Measurements from ENCODE around the gene ENKD1. TPM values are rescaled to one million over a fixed set of nuclear protein-coding genes. Genes with fewer than 3 reads are reported as not detected.

ENKD1 gene
- total RNA-seq, 5 donors from 2014 or later (not counting 1 experiment from before 2014, with no cell fraction given): 4.2 to 12.1 (median 10.1) TPM

DNA sequence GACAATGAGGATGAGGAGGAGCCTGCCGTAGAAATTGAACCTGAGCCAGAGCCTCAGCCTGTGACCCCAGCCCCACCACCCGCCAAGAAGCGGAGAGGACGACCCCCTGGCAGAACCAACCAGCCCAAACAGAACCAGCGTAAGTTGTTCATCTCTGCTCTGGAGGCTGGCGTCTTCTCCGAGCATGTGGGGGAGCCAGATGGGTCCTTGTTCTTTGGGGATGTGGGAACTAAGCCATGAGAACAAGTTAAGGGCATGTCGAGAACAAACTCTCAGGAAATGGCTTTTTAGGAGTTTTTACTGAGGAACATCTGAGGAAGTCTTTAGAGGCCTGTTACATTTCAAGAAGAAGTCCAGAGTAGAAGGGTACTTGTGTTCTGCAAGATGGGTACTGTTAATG, 29.8 kb downstream of the ENKD1 start:
- ATAC-seq (replicated peaks in 1 of 4): no peak
- CTCF ChIA-PET: no interaction called here
- no peaks in the 10 kb centered on the region for H3K4me1 Mint-ChIP-seq

DNA sequence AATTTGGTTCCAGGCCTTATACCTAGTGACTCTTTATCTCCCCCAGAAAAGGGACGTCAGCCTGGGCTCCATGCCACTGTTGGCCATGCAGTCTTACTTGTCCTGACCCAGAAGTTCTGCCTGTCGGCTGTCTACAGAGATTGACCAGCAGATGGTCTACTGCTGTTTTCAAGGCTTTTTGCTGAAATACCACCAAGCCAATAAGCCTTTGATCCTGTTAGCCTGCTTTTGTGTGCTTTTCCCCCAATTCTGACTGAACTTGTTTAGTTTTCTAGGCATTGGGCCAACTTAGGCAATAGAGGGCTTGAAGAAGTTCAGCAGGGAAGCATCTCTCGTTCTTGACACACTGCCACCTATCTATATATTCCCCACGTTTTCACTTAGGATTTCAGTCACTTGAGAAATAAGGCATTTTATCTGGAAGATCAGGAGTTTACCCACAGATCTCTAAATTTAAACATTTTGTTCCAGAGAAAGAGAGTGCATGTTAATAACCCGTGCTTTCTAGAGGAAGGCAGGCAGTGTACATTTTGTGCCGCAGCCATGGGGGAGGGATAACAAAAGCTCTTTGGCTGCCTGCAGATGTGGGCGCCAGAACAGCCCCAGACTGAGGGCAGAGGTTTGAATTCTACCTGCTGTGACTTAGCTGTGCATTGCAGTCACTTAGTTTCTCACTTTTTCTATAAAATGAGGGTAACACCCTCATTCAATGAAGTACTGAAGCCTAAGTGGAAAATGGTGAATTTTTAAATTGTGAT, 34.0 kb downstream of the ENKD1 start:
- H3K36me3 Mint-ChIP-seq: peaks cover 38% of the 10 kb centered on the region
- H3K4me3 ChIP-seq (ENCODE audit: control insufficient read depth in 1 of 2, extremely low read depth in 1 of 2, low read length in 1 of 2): no peak overlapping the region
- H3K36me3 ChIP-seq (ENCODE audit: control insufficient read depth in 2 of 2, extremely low read depth in 1 of 2, insufficient read depth in 1 of 2, low read length in 1 of 2): peaks cover 16 to 85% of the 10 kb centered on the region in 2 donors
- no peaks in the 10 kb centered on the region for H3K27me3 Mint-ChIP-seq
- ChIA-PET CTCF (no interaction called here), POLR2A (no interaction called here)
- H3K4me3 Mint-ChIP-seq: no peak overlapping the region
- H3K27ac ChIP-seq (ENCODE audit: low read length): no peak overlapping the region
- no peaks in the 10 kb centered on the region for H3K9me3 Mint-ChIP-seq
- no peaks in the 10 kb centered on the region for H3K4me1 ChIP-seq (ENCODE audit: control insufficient read depth in 1 of 2, extremely low read depth in 1 of 2, insufficient read depth in 2 of 2, low read length in 2 of 2)
- DNase-seq (no peak), ATAC-seq (replicated peaks in 1 of 4) (no peak)
- no peaks in the 10 kb centered on the region for H3K27me3 ChIP-seq (replicated peaks in 1 of 2; ENCODE audit: control insufficient read depth in 2 of 2, extremely low read depth in 1 of 2, insufficient read depth in 2 of 2, low read length in 1 of 2)
- 100% methylated on average over 4 of the region's 7 CpGs for WGBS (ENCODE audit: insufficient coverage)
- H3K27ac Mint-ChIP-seq: peak overlapping the region in 1 of 2 donors; percentile 49
- H3K9me3 ChIP-seq: no peaks in the 10 kb centered on the region
- no peaks in the 10 kb centered on the region for H3K4me1 Mint-ChIP-seq

More for the DNA sequence above, 29.8 kb downstream of the ENKD1 start:
- 94% methylated on average over 2 of the region's 8 CpGs for WGBS (ENCODE audit: insufficient coverage)
- Histone ChIP-seq H3K4me1 (ENCODE audit: control insufficient read depth in 1 of 2, extremely low read depth in 1 of 2, insufficient read depth in 2 of 2, low read length in 2 of 2) (no peaks in the 10 kb centered on the region), H3K9me3 (no peaks in the 10 kb centered on the region), H3K4me3 (ENCODE audit: control insufficient read depth in 1 of 2, extremely low read depth in 1 of 2, low read length in 1 of 2) (no peak overlapping the region), H3K27ac (ENCODE audit: low read length) (no peak overlapping the region), H3K27me3 (replicated peaks in 1 of 2; ENCODE audit: control insufficient read depth in 2 of 2, extremely low read depth in 1 of 2, insufficient read depth in 2 of 2, low read length in 1 of 2) (no peaks in the 10 kb centered on the region), H3K36me3 (ENCODE audit: control insufficient read depth in 2 of 2, extremely low read depth in 1 of 2, insufficient read depth in 1 of 2, low read length in 1 of 2) (peaks cover 13 to 64% of the 10 kb centered on the region in 2 donors)
- Mint-ChIP-seq H3K4me3 (no peak overlapping the region), H3K27me3 (no peaks in the 10 kb centered on the region), H3K36me3 (peaks cover 35% of the 10 kb centered on the region), H3K9me3 (no peaks in the 10 kb centered on the region), H3K27ac (peak overlapping the region in 1 of 2 donors; percentile 1)
- DNase-seq: no peak
- POLR2A ChIA-PET: no interaction called here

DNA sequence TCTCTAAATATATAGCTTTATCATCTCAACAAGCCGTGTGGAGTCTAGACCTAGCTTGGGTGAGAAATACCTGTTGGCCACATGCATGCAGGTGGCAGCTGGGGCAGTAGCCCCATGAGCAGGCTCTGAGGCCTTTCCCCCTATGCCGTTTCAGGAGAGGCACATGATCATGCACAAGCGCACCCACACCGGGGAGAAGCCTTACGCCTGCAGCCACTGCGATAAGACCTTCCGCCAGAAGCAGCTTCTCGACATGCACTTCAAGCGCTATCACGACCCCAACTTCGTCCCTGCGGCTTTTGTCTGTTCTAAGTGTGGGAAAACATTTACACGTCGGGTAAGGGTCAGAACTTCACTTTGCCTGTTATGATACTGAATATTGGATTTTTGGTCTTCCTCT, 38.3 kb downstream of the ENKD1 start:
- no peak overlapping the region for H3K27ac Mint-ChIP-seq
- CTCF ChIA-PET: interaction anchor here (0.6 to 0.7 kb wide), 3 partner anchors 36 to 350 kb away, joined by 4 to 7 read pairs (median 6); no protein-coding TSS in a partner anchor

DNA sequence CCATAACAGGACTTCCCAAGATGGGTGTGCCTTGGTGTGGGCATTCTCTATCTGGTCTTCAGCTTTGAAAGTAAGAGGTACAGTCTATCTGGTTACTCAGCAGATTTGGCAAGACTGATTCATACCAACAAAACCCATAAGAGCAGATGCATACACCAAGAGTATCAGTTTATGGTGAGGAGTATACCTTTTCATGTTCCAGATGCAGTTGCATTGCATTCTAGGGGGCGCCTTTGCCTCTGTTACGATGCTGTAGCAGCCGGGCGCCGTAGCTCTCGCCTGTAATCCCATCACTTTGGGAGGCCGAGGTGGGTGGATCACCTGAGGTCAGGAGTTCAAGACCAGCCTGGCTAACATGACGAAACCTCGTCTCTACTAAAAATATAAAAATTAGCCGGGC, 52.7 kb downstream of the ENKD1 start:
- WGBS (ENCODE audit: insufficient coverage): 87% methylated on average over 6 of the region's 10 CpGs
- Mint-ChIP-seq H3K4me1 (peaks cover 0 to 3% (median 0%) of the 10 kb centered on the region in 3 donors), H3K9me3 (no peaks in the 10 kb centered on the region), H3K4me3 (no peak overlapping the region), H3K27me3 (no peaks in the 10 kb centered on the region), H3K27ac (no peak overlapping the region), H3K36me3 (peaks cover 33% of the 10 kb centered on the region)
- ChIA-PET CTCF (interaction anchor here in 1 of 2 donors (0.6 to 1.2 kb wide), 2 partner anchors 28 to 67 kb away, joined by 3 read pairs; no protein-coding TSS in a partner anchor), POLR2A (no interaction called here)
- Histone ChIP-seq H3K36me3 (ENCODE audit: control insufficient read depth in 2 of 2, extremely low read depth in 1 of 2, insufficient read depth in 1 of 2, low read length in 1 of 2) (peaks cover 13 to 56% of the 10 kb centered on the region in 2 donors), H3K4me3 (ENCODE audit: control insufficient read depth in 1 of 2, extremely low read depth in 1 of 2, low read length in 1 of 2) (no peak overlapping the region), H3K9me3 (no peaks in the 10 kb centered on the region), H3K27ac (ENCODE audit: low read length) (no peak overlapping the region), H3K27me3 (replicated peaks in 1 of 2; ENCODE audit: control insufficient read depth in 2 of 2, extremely low read depth in 1 of 2, insufficient read depth in 2 of 2, low read length in 1 of 2) (no peaks in the 10 kb centered on the region), H3K4me1 (ENCODE audit: control insufficient read depth in 1 of 2, extremely low read depth in 1 of 2, insufficient read depth in 2 of 2, low read length in 2 of 2) (no peaks in the 10 kb centered on the region)
- peak in 3 of 35 experiments; percentile 2 to 11 (median 3) for DNase-seq
- ATAC-seq (replicated peaks in 1 of 4): no peak

More for the DNA sequence above, 38.3 kb downstream of the ENKD1 start:
- ATAC-seq (replicated peaks in 1 of 4) (no peak), DNase-seq (no peak)
- POLR2A ChIA-PET: no interaction called here
- no peaks in the 10 kb centered on the region for H3K9me3 ChIP-seq
- H3K27ac ChIP-seq (ENCODE audit: low read length): no peak overlapping the region
- no peaks in the 10 kb centered on the region for H3K27me3 ChIP-seq (replicated peaks in 1 of 2; ENCODE audit: control insufficient read depth in 2 of 2, extremely low read depth in 1 of 2, insufficient read depth in 2 of 2, low read length in 1 of 2)
- H3K4me3 ChIP-seq (ENCODE audit: control insufficient read depth in 1 of 2, extremely low read depth in 1 of 2, low read length in 1 of 2): no peak overlapping the region
- no peaks in the 10 kb centered on the region for H3K9me3 Mint-ChIP-seq
- H3K4me1 ChIP-seq (ENCODE audit: control insufficient read depth in 1 of 2, extremely low read depth in 1 of 2, insufficient read depth in 2 of 2, low read length in 2 of 2): no peaks in the 10 kb centered on the region
- no peak overlapping the region for H3K4me3 Mint-ChIP-seq
- WGBS (ENCODE audit: insufficient coverage): 97% methylated on average over 14 of the region's 14 CpGs
- no peaks in the 10 kb centered on the region for H3K4me1 Mint-ChIP-seq
- no peaks in the 10 kb centered on the region for H3K27me3 Mint-ChIP-seq
- peaks cover 50% of the 10 kb centered on the region for H3K36me3 Mint-ChIP-seq
- peaks cover 9 to 86% of the 10 kb centered on the region in 2 donors for H3K36me3 ChIP-seq (ENCODE audit: control insufficient read depth in 2 of 2, extremely low read depth in 1 of 2, insufficient read depth in 1 of 2, low read length in 1 of 2)

Other genes with a start within 250 kb of the ENKD1 start
- gene HSD11B2, start 235.6 kb downstream of the ENKD1 start, total RNA-seq: under 1 TPM in 3 of 5 donors, not detected in 2; 0.20 to 0.32 (median 0.29) TPM
- gene ATP6V0D1, start 185.6 kb downstream of the ENKD1 start, total RNA-seq: 10 to 100 TPM; 41.5 to 49.6 (median 45.8) TPM
- gene AGRP, start 183.2 kb downstream of the ENKD1 start, total RNA-seq: not detected
- 10 to 100 TPM; 33.9 to 60.7 (median 52.4) TPM for gene RIPOR1, start 137.9 kb downstream of the ENKD1 start, total RNA-seq
- 10 to 100 TPM; 55.3 to 69.0 (median 64.0) TPM for gene CTCF, start 104.2 kb downstream of the ENKD1 start, total RNA-seq
- 100 to 1,000 TPM; 150 to 271 (median 243) TPM for gene CARMIL2, start 21.6 kb downstream of the ENKD1 start, total RNA-seq
- gene ACD, start 6.5 kb downstream of the ENKD1 start, total RNA-seq: 10 to 100 TPM; 24.5 to 62.6 (median 53.6) TPM
- 10 to 100 TPM in 1 of 5 donors, 1 to 10 TPM in 4; 2.9 to 10.6 (median 7.6) TPM for gene PARD6A, start 5.8 kb downstream of the ENKD1 start, total RNA-seq
- gene C16orf86, start 64 bp upstream of the ENKD1 start, total RNA-seq: 1 to 10 TPM; 1.9 to 6.7 (median 5.4) TPM
- gene GFOD2, start 52.6 kb upstream of the ENKD1 start, total RNA-seq: 10 to 100 TPM in 4 of 5 donors, 1 to 10 TPM in 1; 8.5 to 23.2 (median 16.7) TPM
- 10 to 100 TPM; 21.9 to 29.3 (median 24.5) TPM for gene RANBP10, start 139.8 kb upstream of the ENKD1 start, total RNA-seq
- gene TSNAXIP1, start 140.1 kb upstream of the ENKD1 start, total RNA-seq: under 1 TPM; 0.30 to 0.45 (median 0.37) TPM
- 10 to 100 TPM; 37.9 to 59.9 (median 55.5) TPM for gene THAP11, start 175.6 kb upstream of the ENKD1 start, total RNA-seq
- gene NUTF2, start 180.2 kb upstream of the ENKD1 start, total RNA-seq: 10 to 100 TPM; 37.4 to 55.0 (median 48.3) TPM
- 100 to 1,000 TPM in 3 of 5 donors, 10 to 100 TPM in 2; 85.0 to 117 (median 111) TPM for gene CENPT, start 180.9 kb upstream of the ENKD1 start, total RNA-seq
- gene EDC4, start 206.3 kb upstream of the ENKD1 start, total RNA-seq: 100 to 1,000 TPM; 110 to 144 (median 136) TPM
- gene NRN1L, start 218.1 kb upstream of the ENKD1 start, total RNA-seq: 1 to 10 TPM in 4 of 5 donors, under 1 TPM in 1; 0.72 to 5.3 (median 3.1) TPM
- gene PSKH1, start 226.5 kb upstream of the ENKD1 start, total RNA-seq: 10 to 100 TPM; 14.8 to 31.4 (median 28.1) TPM

All from T-cell (primary cell).